HEK293T (cell line): Measurements from ENCODE around the gene PPP1CA.

Source experiments
- ARNT ChIP-seq: fragments of 450-650 bp; IDR thresholded peaks from 2 replicates; pipeline ENCODE4 v1.6.1; 2017; ENCODE audit warnings: mild to moderate bottlenecking
- BHLHE40 ChIP-seq: fragments of 450-650 bp; IDR thresholded peaks from 2 replicates; pipeline ENCODE4 v1.6.1; 2016; ENCODE audit warnings: mild to moderate bottlenecking, moderate library complexity, borderline replicate concordance
- FOXA1 ChIP-seq: fragments of 450-650 bp; IDR thresholded peaks from 2 replicates; pipeline ENCODE4 v1.6.1; 2016; ENCODE audit warnings: mild to moderate bottlenecking
- FOXK2 ChIP-seq: fragments of 450-650 bp; IDR thresholded peaks from 2 replicates; pipeline ENCODE4 v1.6.1; 2016; ENCODE audit warnings: mild to moderate bottlenecking
- LEF1 ChIP-seq: fragments of 450-650 bp; IDR thresholded peaks from 2 replicates; pipeline ENCODE4 v1.6.1; 2017; ENCODE audit warnings: mild to moderate bottlenecking, borderline replicate concordance
- PKNOX1 ChIP-seq: fragments of 450-650 bp; IDR thresholded peaks from 2 replicates; pipeline ENCODE4 v1.6.1; 2016
- SP1 ChIP-seq: fragments of 450-650 bp; IDR thresholded peaks from 2 replicates; pipeline ENCODE4 v1.6.1; 2017
- SUZ12 ChIP-seq: fragments of 450-650 bp; IDR thresholded peaks from 2 replicates; pipeline ENCODE4 v1.6.1; 2016; ENCODE audit warnings: mild to moderate bottlenecking

- TF ChIP-seq FOXA1 (no peak), BHLHE40 (no peak), LEF1 (no peak), SUZ12 (no peak), ARNT (no peak), FOXK2 (no peak), PKNOX1 (no peak), SP1 (no peak)
These were observed 11.0 kb upstream of the PPP1CA start for GRCh38 chr11:67412495-67413179.
